SKM-1 treated with dmso at 0.1 percent for 144 hours (cell line): ENCODE measurements around the gene MTOR.
A peak's percentile ranks its signal among the peaks of the same experiment; 100 is the strongest.
"Not testable (repeated sequence)": the region's sequence is repeated elsewhere in the genome, so short reads cannot be mapped to it uniquely, and the experiment has no call there.

Experiments used
- DNase-seq: peaks from one replicate; lab custom pipeline; 2025; ENCODE audit not compliant: unreplicated experiment; lab: John Stamatoyannopoulos, UW

Gene MTOR

DNA sequence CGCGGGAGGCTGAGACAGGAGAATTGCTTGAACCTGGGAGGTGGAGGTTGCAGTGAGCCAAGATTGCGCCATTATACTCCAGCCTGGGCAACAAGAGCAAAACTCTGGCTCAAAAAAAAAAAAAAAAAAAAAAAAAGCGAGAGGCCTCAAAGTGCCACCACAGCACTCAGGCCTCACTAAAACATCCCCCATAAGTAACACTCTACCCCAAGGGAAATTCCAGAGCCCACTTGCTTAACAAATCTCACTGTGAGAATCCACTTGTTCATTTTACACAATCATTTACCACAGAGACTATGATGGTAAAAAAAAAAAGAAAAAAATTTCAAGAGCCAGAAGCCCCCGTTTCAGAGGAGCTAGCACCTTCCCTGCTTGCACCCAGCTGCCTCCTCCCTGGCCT is 136.4 kb downstream of the MTOR start:
- DNase-seq, result no peak

DNA sequence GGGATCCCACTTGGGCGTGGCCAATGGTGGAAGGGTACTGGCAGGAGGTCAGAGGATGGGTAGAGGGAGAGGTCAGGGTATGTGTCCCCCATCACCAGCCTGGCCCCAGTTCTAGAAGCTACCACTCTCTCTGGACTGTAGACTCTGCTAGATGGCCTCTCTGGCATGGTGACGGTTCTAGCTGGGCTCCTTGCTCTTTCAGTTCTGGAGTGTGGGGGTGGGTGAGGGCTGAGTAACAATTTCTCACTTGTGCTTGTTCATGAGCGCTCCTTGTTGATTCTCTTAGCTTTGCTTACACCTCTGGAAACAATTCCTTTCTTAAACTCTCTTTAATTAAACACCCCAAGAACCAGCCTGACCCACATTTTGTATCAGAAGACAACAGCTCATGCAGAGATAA is 137.4 kb downstream of the MTOR start:
- DNase-seq, result no peak

- DNase-seq, result no peak
Observed at GRCh38 chr1:11116318-11116717, 146.0 kb downstream of the MTOR start.

GRCh38 chr1:11114966-11115365 is 147.4 kb downstream of the MTOR start:
- DNase-seq, result no peak

- DNase-seq, result no peak
Observed at GRCh38 chr1:11109047-11109760, 153.1 kb downstream of the MTOR start.

- DNase-seq, result no peak
Observed at GRCh38 chr1:11107599-11107998, 154.8 kb downstream of the MTOR start.

DNA sequence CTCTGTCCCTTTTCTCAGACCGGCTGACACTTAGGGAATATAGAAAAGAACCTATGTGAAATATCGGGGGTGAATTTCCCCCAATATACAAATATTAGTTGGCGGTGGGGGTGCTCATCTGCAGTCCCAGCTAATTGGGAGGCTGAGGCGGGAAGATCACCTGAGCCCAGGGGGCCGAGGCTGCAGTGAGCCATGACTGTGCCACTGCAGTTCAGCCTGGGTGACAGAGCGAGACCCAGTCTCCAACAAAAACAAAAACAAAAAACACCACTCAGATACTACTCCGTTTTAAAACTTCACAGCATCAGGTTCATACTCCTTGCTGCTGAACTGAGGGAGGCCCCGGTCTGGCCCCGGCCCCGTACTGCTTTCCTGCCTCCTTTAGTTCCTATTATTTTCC is 156.8 kb downstream of the MTOR start:
- DNase-seq, result no peak

GRCh38 chr1:11101347-11101746 is 161.0 kb downstream of the MTOR start:
- no peak for DNase-seq

- DNase-seq, result not testable (repeated sequence)
Observed at GRCh38 chr1:11100806-11101205, 161.5 kb downstream of the MTOR start.

- no peak for DNase-seq
Observed at GRCh38 chr1:11100149-11100493, 162.2 kb downstream of the MTOR start.

DNA sequence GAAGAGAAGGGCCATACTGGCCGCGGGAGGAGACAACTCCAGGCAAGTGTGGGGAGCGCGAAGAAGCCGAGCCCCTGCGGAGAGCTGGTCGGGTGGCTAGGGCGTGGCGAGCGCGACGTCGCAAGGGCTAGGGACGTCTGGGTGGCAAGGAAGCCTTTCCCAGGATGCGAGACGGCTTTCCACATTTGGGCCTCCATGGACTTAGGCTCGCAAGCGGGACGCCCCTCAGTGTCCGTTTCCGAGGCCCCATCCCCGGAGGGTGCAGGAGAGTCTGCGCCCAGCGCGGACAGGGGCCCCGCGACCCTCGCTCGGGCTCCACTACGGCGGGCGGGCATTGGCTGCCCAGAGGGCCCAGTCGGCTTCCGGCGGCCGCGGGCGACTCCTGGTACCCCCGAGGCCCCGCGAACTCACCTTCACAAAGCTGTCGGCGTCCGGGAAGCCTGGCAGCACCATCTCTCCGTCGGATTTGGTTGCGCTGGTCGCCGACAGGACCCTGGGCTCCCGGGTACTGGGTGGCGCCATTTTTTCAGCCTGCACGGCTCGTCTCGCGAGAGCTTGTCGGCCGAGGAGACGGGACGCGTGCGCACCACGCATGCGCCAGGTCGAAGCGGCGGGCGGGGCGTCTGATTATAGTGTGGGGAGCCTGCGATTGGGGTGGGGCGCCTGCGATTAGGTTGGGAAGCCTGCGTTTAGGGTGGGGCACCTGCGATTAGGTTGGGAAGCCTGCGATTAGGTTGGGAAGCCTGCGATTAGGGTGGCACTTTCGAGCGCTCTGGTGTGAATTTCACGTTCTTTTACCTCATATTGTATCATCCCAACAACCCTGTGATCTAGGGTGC is 162.8 kb downstream of the MTOR start, which contains the start of gene EXOSC10:
TSS of gene EXOSC10 (minus strand) at position 560 of the 839 bp plus-strand sequence. CDS start at position 522, 38 bp downstream.
- peak; percentile 86 for DNase-seq

GRCh38 chr1:11098931-11099309 is 163.4 kb downstream of the MTOR start:
- no peak for DNase-seq

GRCh38 chr1:11083784-11084183 is 178.6 kb downstream of the MTOR start:
- DNase-seq, result not testable (repeated sequence)

- no peak for DNase-seq
Observed at GRCh38 chr1:11080931-11081330, 181.4 kb downstream of the MTOR start.

DNA sequence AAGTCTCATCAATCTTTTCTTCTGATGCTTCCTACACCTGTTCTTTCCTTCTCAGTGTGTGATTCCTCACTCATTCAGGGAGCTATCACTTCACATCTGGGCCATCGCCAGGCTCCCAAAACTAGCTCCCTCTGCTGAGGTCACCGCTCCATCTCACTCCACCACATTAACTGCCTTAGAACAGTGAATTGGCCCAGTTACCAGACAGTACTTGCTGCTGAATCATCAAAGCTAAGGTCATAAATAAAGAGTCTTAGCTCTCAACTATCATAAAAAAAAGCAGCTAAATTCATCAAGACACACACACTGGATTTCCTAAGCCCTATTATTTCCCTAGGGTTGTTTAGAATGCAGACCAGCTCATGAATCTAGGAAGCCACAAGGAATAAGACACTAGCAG is 183.7 kb downstream of the MTOR start:
- no peak for DNase-seq

DNA sequence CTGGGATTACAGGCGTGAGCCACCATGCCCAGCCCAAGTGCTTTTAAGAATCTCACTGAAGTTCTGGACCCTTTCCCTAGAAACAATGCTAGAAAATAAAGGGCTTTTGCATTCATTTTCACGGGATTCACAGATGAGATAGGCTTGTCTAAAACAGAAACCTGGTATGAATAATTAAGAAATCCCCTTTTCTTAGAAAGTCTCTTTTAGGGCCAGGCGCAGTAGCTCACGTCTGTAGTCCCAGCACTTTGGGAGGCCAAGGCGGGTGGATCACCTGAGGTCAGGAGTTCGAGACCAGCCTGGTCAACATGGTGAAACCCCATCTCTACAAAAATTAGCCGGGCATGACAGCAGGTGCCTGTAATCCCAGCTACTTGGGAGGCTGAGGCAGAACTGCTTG is 189.0 kb downstream of the MTOR start:
- DNase-seq, result not testable (repeated sequence)

DNA sequence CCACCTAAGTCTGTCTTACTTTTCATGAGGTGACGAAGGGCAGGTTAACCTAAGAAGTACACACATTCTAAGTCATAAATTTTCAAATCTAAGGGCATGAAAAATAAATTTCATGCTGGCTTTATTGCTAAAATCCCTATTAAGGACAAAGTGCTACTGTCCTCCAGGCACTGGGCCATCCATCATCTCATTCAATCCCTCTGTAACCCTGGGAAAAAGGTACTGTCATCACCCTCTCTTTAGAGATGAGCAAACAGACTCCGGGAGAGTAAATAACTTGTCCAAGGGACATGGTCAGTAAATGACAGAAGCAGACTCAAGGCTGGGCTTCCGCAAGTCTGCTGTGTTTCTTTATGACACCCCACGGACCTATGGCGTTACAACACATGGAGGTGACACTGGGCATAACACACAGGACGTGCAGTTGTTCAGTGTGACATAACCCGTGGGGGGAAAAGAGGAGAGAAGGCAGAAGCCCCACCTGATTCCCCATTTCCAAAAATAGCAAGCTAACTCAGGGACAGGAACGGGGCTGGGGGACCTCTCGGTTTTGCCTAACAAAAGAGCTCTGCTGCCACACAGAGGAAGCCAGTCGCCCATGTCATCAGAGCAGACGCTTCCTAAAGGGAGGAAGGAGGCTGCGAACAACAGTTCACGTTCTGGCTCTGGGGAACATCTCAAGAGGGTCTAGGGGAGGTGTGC is 190.0 kb downstream of the MTOR start:
- DNase-seq, result no peak

GRCh38 chr1:11071463-11072215 is 190.7 kb downstream of the MTOR start:
- DNase-seq, result no peak

DNA sequence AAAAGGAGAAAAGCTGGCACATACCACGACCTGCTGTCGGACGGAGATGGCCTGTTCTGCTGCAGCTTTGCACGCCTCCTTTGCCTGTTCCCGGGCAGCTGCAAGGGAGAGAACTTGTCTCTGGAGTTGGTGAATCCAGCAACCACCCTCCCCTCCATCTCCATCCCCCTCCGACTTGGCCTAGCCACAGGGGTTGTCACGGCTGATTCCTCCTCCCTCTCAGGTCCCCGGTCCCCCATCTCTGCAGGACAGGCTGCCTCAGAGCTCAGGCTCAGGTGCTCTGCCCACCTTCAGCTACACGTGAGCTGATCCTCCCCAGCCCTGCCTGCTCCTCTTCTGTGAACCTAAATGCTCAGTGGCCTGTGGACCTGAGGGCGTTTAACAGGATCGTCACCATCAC is 191.5 kb downstream of the MTOR start:
- DNase-seq, result no peak

- no peak for DNase-seq
Observed at GRCh38 chr1:11068600-11069473, 193.5 kb downstream of the MTOR start.
